Peyer's patch (tissue), 4 donors: ENCODE data around the gene NEDD4L. TPM values are rescaled to one million over a fixed set of nuclear protein-coding genes. Genes with fewer than 3 reads are reported as not detected.

Source experiments
- DNase-seq, 3 donors: peaks; one replicate each; pipeline ENCODE4 v3.0.0-alpha.2; 2017 to 2019
- H3K27ac ChIP-seq, 4 donors: fragments of 200-600 bp; sonication (generic); one replicate each; pipeline ENCODE4 v1.5.1; 2016 to 2019
- H3K27me3 ChIP-seq, 2 donors: fragments of 200-600 bp; sonication (generic); one replicate each; pipeline ENCODE4 v1.5.1; 2019
- H3K36me3 ChIP-seq, 3 donors: fragments of 200-600 bp; sonication (generic); one replicate each; pipeline ENCODE4 v1.5.1; 2016 to 2019
- H3K4me1 ChIP-seq, 4 donors: fragments of 200-600 bp; sonication (generic); one replicate each; pipeline ENCODE4 v1.5.1; 2016 to 2019
- H3K4me3 ChIP-seq, 4 donors: fragments of 200-600 bp; sonication (generic); 1 replicate in 3 of 4; 2 replicates in 1 of 4; pipeline ENCODE4 v1.5.1; 2016 to 2019; ENCODE audit warnings: mild to moderate bottlenecking in 1 of 4
- H3K9me3 ChIP-seq, 4 donors: fragments of 200-600 bp; sonication (generic); one replicate each; pipeline ENCODE4 v1.5.1; 2016 to 2019; ENCODE audit warnings: mild to moderate bottlenecking in 1 of 4
- CTCF ChIP-seq, 6 experiments: fragments of 450-650 bp in 4 of 6; fragments of 200-600 bp in 2 of 6; sonication (generic) in 1 of 6; IDR thresholded peaks; one replicate each; pipeline ENCODE4 v1.5.1; 2017 to 2019; ENCODE audit warnings: antibody characterized with exemption in 6 of 6, mild to moderate bottlenecking in 3 of 6, moderate library complexity in 1 of 6
- POLR2A ChIP-seq, 2 donors: fragments of 450-650 bp; IDR thresholded peaks; one replicate each; pipeline ENCODE4 v1.5.1; 2017; ENCODE audit warnings: antibody characterized with exemption in 2 of 2, mild to moderate bottlenecking in 2 of 2, moderate library complexity in 2 of 2
- total RNA-seq, 4 donors: library from RNA; depleted of rRNA; stranded (reverse); fragments of >200 nt; gene quantifications; one replicate each; pipeline ENCODE4 v1.1.0, GENCODE V29; 2016

The NEDD4L gene
- total RNA-seq, 4 donors from 2014 or later: 213 to 312 (median 277) TPM

- no peaks in the 10 kb centered on the region for H3K27me3 ChIP-seq
- H3K36me3 ChIP-seq: peaks cover 0 to 90% (median 2%) of the 10 kb centered on the region in 3 donors
- no peak overlapping the region for H3K27ac ChIP-seq
- no peak for TF ChIP-seq CTCF (IDR thresholded peaks at IDR 0.05)
- TF ChIP-seq POLR2A (IDR thresholded peaks at IDR 0.05): no peak
- no peaks in the 10 kb centered on the region for H3K4me1 ChIP-seq
- H3K4me3 ChIP-seq: no peak overlapping the region
- no peaks in the 10 kb centered on the region for H3K9me3 ChIP-seq
- no peak for DNase-seq
Measured at GRCh38 chr18:58369616-58370015, 325.6 kb downstream of the NEDD4L start.

- H3K4me3 ChIP-seq: no peak overlapping the region
- no peak overlapping the region for H3K27ac ChIP-seq
- no peak for DNase-seq
- H3K36me3 ChIP-seq: peaks cover 0 to 89% (median 2%) of the 10 kb centered on the region in 3 donors
- no peaks in the 10 kb centered on the region for H3K9me3 ChIP-seq
- TF ChIP-seq POLR2A (IDR thresholded peaks at IDR 0.05) (no peak), CTCF (IDR thresholded peaks at IDR 0.05) (no peak)
- no peaks in the 10 kb centered on the region for H3K27me3 ChIP-seq
- H3K4me1 ChIP-seq: no peaks in the 10 kb centered on the region
Measured at GRCh38 chr18:58370038-58370580, 326.1 kb downstream of the NEDD4L start.

GRCh38 chr18:58370612-58371011 lies 326.6 kb downstream of the NEDD4L start:
- H3K4me3 ChIP-seq: no peak overlapping the region
- H3K4me1 ChIP-seq: no peaks in the 10 kb centered on the region
- no peak overlapping the region for H3K27ac ChIP-seq
- no peaks in the 10 kb centered on the region for H3K9me3 ChIP-seq
- DNase-seq: no peak
- H3K27me3 ChIP-seq: no peaks in the 10 kb centered on the region
- TF ChIP-seq POLR2A (IDR thresholded peaks at IDR 0.05): no peak
- TF ChIP-seq CTCF (IDR thresholded peaks at IDR 0.05): no peak
- H3K36me3 ChIP-seq: peaks cover 0 to 87% (median 2%) of the 10 kb centered on the region in 3 donors

GRCh38 chr18:58373481-58373880 lies 329.5 kb downstream of the NEDD4L start:
- DNase-seq: no peak
- Histone ChIP-seq H3K4me1 (no peaks in the 10 kb centered on the region), H3K36me3 (peaks cover 0 to 81% (median 0%) of the 10 kb centered on the region in 3 donors), H3K27ac (no peak overlapping the region), H3K27me3 (no peaks in the 10 kb centered on the region), H3K9me3 (no peaks in the 10 kb centered on the region), H3K4me3 (no peak overlapping the region)
- no peak for TF ChIP-seq CTCF (IDR thresholded peaks at IDR 0.05)
- TF ChIP-seq POLR2A (IDR thresholded peaks at IDR 0.05): no peak

- peaks cover 0 to 66% (median 0%) of the 10 kb centered on the region in 3 donors for H3K36me3 ChIP-seq
- no peaks in the 10 kb centered on the region for H3K27me3 ChIP-seq
- no peak for DNase-seq
- no peaks in the 10 kb centered on the region for H3K4me1 ChIP-seq
- H3K4me3 ChIP-seq: no peak overlapping the region
- TF ChIP-seq POLR2A (IDR thresholded peaks at IDR 0.05) (no peak), CTCF (IDR thresholded peaks at IDR 0.05) (no peak)
- no peak overlapping the region for H3K27ac ChIP-seq
- H3K9me3 ChIP-seq: no peaks in the 10 kb centered on the region
Measured at GRCh38 chr18:58375051-58375450, 331.0 kb downstream of the NEDD4L start.
